Astrocyte of the spinal cord (primary cell): ENCODE data around the gene UGT1A7.

Experiments used
- DNase-seq: peaks from one replicate; pipeline ENCODE4 v3.0.0; 2011; ENCODE audit warnings: low read depth, low spot score
- H3K4me3 ChIP-seq: 2 replicates; pipeline ENCODE4 v1.5.1; 2011; ENCODE audit warnings: low read depth, mild to moderate bottlenecking, low read length, moderate library complexity
- CTCF ChIP-seq: IDR thresholded peaks from 2 replicates; pipeline ENCODE4 v1.5.1; 2012; ENCODE audit warnings: low read depth, mild to moderate bottlenecking, low read length, inconsistent platforms
- in situ Hi-C: cut with HindIII; loops from 2 replicates; pipeline ENCODE4 v1.10.0; 2017; ENCODE audit warnings: low sequenced_read_pairs

Gene UGT1A7

GRCh38 chr2:233798335-233799086, 116.8 kb downstream of the UGT1A7 start:
- in situ Hi-C loops: no loop called here
- no peak for TF ChIP-seq CTCF
- H3K4me3 ChIP-seq: no peak overlapping the region
- DNase-seq: no peak

- DNase-seq: no peak
- no peak for TF ChIP-seq CTCF
- in situ Hi-C loops: no loop called here
- no peak overlapping the region for H3K4me3 ChIP-seq
These were observed 117.5 kb downstream of the UGT1A7 start for GRCh38 chr2:233799087-233799665.

DNA sequence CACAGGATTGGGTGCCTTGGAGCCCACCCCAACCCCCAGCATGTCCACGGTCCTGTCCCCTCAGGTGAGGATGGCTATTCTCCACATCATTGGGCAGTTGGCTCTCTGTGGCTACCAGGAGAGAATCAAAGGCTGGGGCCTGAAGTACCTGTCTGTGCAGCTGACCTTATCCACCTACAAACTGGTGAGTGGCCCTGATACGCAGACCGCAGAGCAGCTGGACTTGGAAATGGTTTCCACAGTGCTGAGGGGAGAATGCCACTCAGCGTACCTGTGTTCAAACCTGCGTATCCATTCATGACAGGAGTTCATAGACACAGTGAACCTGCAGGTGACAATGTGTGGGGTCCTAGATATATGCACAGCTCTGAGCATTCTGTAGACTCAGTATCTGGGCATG, 118.0 kb downstream of the UGT1A7 start:
- in situ Hi-C loops: no loop called here
- H3K4me3 ChIP-seq: no peak overlapping the region
- DNase-seq: no peak
- no peak for TF ChIP-seq CTCF

GRCh38 chr2:233800208-233800607, 118.5 kb downstream of the UGT1A7 start:
- in situ Hi-C loops: no loop called here
- no peak for TF ChIP-seq CTCF
- no peak overlapping the region for H3K4me3 ChIP-seq
- no peak for DNase-seq

DNA sequence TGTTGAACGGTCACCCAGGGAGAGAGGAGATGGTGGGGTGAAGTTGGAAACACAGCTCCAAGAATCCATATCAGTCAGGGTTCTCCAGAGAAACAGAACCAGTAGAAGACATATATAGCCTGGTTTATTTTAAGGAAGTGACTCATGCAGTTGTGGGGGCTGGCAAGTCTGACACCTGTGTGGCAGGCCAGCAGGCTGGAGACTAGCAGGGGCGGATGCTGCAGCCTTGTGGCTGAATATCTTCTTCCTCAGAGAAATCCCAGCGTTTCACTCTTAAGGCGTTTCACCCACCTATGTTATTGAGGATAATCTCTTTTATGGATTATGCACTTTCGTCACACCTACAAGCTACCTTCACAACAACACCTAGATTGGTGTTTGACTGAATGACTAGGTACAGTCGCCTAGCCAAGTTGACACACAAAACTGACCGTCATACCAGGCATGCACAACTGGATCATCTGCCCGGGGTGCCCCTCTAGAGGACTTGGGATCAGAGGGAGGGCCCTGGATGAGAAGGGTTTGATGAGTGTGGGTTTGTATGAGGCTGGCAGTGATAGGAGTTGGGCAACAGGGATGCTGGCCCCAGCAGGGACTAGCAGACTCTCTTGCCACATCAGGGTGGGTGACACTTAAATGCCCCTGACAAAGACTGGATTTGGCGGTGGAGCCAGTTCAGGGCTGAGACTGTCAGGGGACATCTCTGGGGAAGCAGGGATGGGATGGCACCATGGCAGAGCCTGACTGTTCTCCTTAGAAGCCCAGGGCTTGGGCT, 119.8 kb downstream of the UGT1A7 start:
- no peak overlapping the region for H3K4me3 ChIP-seq
- no peak for DNase-seq
- TF ChIP-seq CTCF: no peak
- in situ Hi-C loops: no loop called here

DNA sequence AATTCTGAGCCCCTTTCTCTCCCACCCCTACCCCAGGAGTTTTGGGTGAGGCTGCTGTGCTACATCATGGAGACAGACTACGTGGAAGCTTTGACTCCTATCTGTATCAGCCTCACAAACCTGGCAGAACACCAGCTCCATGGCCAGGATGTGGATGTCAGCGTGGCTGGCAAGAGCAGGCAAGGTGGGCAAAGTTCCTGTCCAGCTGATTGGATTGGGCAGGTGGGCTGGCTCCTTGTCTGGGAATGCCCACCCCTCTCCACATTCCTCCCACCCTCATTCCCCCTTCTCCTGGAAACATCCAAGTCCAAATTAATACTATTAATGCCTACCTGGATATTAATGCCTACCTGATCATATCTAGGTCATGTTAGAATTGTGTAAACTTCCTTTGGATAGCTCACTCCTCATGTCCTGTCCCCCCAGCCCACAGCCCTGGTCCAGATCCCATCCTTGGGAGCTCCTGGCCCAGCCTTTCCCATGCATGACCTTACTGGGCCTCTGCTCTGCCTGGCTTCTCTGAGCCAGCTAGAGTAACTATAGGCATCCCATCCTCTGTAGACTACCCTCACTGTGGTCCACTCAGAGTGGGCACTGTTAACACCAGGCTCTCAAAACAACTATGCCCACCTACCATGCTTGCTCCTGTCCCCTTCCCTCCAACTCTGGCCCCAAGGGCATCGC, 120.6 kb downstream of the UGT1A7 start:
- in situ Hi-C loops: no loop called here
- no peak for DNase-seq
- H3K4me3 ChIP-seq: no peak overlapping the region
- no peak for TF ChIP-seq CTCF
